Measurements from ENCODE around the gene MAPKAP1.

The MAPKAP1 gene

GRCh38 chr9:125536167-125536772 lies 170.7 kb downstream of the MAPKAP1 start:
- no peak for DNase-seq (ENCODE audit: low read depth)

DNA sequence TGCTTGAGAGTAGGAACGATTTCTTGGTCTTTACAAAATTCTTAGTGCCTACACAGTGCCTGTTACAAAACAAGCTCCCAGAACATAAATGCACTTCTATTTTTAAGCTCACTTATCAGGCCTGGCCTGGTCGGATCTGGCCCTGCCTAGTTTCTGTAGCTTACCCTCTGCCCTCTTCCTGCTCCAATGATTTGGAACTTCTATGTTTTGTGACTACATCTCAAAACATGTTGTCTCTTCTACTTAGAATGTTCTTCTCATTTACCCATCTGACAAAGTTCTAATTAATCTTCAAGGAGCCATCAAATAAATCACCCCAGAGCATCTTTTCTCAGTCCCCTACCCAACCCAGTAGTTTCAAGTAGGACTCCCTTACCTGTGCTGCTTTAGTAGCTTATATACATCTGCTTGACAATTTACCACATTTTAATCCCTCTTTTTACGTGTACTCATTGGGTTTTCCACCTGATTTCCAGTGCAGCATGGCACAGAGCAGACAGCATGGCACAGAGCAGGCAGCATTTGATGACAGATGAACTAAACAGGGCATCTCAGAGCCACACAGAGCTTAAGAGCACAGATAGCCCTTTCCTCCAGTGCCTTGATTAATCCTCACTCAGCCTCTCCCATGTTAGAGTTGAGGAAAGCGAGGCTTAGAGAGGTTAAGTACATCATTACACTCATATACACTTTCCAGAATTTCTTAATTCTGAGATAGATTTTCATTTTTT lies 171.9 kb downstream of the MAPKAP1 start:
- DNase-seq (ENCODE audit: low read depth): no peak

GRCh38 chr9:125532812-125533594 lies 174.0 kb downstream of the MAPKAP1 start:
- DNase-seq (ENCODE audit: low read depth): no peak

DNA sequence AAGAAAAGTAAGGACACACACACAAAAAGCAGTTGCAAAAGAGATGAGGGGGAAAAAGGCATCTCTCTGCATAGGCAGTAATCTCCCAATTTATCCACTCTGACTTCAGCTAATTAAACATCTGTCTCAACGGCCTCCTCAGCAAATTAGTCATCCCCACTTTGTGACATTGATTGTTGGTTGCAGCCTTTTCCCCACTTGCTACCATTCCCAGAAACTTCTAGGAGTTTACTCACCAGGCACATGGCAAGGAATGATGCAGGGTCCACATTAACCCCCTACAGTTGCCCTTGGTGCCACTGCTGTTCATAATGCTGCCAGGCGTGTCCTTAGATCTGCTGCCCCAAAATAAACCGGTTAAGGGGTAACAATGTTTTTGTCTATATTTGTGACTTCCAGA lies 174.6 kb downstream of the MAPKAP1 start:
- peak; percentile 45 for DNase-seq (ENCODE audit: low read depth)

- DNase-seq (ENCODE audit: low read depth): no peak
Observed at GRCh38 chr9:125529589-125530515, 177.2 kb downstream of the MAPKAP1 start.

DNA sequence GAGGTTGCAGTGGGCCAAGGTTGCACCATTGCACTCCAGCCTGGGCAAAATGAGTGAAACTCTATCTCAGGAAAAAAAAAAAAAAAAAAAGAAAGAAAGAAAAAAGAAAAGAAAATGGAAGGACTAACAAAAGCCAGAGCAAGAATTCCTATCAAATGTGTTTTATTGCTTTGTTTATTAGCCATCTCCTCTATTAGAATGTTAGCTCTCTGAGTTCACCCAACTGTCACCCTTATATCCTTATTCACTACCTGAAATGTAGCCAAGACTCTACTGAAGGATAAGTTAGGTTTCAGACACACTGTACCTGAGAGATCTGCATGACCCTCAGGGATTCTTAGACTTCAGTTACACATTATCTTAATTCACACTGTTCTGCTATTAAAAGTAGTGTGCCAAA lies 177.9 kb downstream of the MAPKAP1 start:
- DNase-seq (ENCODE audit: low read depth): no peak

- no peak for DNase-seq (ENCODE audit: low read depth)
Observed at GRCh38 chr9:125527471-125528002, 179.5 kb downstream of the MAPKAP1 start.

GRCh38 chr9:125525921-125526631 lies 180.9 kb downstream of the MAPKAP1 start:
- DNase-seq (ENCODE audit: low read depth): no peak

- DNase-seq (ENCODE audit: low read depth): peak; percentile 70
Observed at GRCh38 chr9:125524583-125525355, 182.2 kb downstream of the MAPKAP1 start.

DNA sequence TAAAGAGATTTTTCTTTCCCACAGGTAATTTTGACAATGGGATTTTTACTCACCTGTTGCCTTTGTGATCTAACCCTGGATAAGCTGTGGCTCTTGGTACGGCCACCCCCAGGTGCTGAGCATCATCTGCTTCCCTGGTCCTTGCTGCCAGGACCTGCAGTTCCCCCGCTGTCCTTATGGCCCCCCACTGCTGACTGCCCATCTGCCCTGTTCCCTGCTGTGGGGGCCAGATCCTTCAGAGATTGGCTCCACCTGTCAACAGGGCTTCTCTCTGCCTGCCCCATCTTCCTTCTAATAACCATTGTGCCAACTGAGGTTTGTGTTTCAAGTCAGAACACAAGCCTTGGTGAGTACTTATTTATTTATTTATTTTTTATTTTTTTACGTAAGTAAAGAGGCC lies 183.3 kb downstream of the MAPKAP1 start:
- no peak for DNase-seq (ENCODE audit: low read depth)

- DNase-seq (ENCODE audit: low read depth): peak; percentile 84
Observed at GRCh38 chr9:125522328-125522725, 184.7 kb downstream of the MAPKAP1 start.

- peak; percentile 97 for DNase-seq (ENCODE audit: low read depth)
Observed at GRCh38 chr9:125521462-125522327, 185.3 kb downstream of the MAPKAP1 start.

DNA sequence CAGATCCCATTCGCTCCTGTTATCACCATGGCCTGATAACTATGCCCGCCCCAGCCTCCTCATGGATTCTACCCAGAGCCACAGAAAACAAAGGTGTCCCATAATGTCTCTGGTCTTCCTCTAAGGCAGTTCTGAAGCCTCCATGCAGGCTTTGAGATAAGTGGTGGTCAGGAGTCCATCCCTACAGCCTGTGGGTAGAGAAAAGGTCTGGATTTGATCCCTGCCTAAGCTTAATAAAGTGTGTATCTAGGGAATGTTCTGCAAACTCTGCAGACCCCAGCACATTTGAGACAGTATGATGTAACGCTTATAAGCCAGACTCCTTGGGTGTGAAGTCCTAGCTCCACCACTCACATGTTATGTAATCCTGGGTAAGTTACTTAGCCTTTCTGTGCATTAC lies 187.3 kb downstream of the MAPKAP1 start:
- peak; percentile 48 for DNase-seq (ENCODE audit: low read depth)

DNA sequence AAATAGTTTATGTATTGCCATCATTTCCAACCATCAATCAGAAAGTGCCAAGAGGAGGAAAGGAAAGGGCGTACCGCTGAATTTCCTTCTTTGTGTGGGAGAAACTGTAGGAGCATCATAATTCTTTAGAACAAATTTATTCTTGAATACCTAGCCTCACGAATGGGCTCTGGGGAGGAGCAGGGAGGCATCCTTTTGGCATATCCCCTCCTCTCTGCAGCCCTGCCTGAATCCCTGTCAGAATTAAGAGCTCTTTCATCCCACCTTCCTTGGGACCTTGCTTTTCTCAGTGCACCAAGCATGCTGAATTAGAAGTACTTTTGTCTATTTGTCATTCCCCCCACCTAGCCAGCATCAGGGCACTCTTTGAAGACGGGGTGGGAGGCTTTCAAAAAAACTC lies 189.4 kb downstream of the MAPKAP1 start:
- DNase-seq (ENCODE audit: low read depth): no peak

GRCh38 chr9:125515983-125516940 lies 190.7 kb downstream of the MAPKAP1 start:
- DNase-seq (ENCODE audit: low read depth): peak; percentile 73

DNA sequence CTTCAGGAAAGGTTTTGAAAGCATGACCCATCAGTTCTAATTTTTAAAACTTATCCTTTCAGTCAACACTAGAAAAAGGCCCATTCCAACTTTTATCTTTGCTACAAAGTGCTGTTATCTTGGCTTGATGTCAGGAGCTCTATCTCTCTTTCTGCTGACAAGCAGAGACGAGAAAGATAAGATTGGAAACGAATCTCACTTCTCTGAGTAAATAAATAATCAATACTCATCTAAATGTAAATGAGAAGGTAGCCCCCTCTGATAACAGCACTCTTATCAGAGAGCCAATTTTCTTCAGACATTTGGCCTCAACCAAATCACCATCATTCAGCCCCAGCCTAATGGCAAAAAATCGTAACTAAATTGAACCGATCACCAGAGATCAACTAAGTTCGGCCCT lies 191.7 kb downstream of the MAPKAP1 start:
- no peak for DNase-seq (ENCODE audit: low read depth)

GRCh38 chr9:125514468-125514867 lies 192.5 kb downstream of the MAPKAP1 start:
- DNase-seq (ENCODE audit: low read depth): no peak

All from amniotic epithelial cell (primary cell).